Stimulated activated CD8-positive, alpha-beta memory T cell treated with anti-CD3 and anti-CD28 coated beads, Interleukin-15, amount 100 ng/mL, for 24 hours (primary cell): ENCODE results near the gene ALG14.
"Not testable (repeated sequence)": the region's sequence is repeated elsewhere in the genome, so short reads cannot be mapped to it uniquely, and the experiment has no call there.

ENCODE experiments used
- DNase-seq: peaks from one replicate; pipeline ENCODE4 v3.0.0-alpha.2; 2020; ENCODE audit warnings: low read depth

The ALG14 gene

DNA sequence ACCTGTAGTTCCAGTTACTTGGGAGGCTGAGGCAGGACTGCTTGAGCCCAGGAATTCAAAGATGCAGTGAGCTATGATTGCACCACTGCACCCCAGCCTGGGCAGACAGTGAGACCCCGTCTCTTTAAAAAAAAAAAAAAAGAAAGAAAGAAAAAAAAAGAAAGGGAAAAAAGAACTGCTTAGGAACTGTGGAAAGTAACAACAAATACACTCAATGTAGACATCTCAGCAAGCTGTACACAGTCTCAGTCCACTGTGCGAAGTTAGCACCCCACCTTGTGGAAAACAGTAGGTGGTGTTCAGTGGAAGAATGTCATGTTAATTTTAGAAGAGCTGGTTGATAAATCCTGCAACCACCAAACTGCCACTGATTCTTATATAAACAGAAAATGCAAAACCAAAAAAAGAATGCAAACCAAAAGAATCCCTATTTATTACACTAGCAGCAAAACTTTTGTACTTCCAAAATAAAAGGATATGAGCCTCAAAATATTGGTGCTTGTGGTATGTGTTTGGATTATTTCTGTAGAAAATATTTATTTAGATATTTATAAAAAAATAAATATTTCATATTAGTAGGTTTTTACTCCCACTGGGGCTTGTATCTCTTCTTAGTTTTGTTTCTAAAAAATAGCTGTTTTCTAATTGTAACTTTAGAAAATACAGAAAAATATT is 31.1 kb downstream of the ALG14 start:
- DNase-seq = no peak

DNA sequence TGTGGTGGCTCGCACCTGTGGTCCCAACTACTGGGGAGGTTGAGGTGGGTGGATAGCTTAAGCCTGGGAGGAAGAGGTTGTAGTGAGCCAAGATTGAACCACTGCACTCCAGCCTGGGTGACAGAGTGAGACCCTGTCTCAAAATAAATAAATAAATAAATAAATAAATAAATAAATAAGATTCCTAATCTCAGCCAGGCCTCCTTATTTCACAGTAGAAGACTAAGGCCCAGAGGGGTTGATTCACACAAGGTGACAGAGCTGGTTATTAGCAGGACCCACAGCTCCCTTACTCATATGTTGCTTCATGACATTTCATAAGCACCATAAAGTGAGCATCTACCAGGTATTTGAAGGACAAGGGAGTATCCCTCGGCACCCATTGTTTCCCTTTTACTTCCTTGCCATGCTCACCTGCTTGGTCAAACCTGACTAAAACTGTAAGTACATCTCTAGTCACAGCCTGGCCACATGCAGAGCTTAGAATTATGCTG is 32.7 kb downstream of the ALG14 start:
- DNase-seq = no peak

DNA sequence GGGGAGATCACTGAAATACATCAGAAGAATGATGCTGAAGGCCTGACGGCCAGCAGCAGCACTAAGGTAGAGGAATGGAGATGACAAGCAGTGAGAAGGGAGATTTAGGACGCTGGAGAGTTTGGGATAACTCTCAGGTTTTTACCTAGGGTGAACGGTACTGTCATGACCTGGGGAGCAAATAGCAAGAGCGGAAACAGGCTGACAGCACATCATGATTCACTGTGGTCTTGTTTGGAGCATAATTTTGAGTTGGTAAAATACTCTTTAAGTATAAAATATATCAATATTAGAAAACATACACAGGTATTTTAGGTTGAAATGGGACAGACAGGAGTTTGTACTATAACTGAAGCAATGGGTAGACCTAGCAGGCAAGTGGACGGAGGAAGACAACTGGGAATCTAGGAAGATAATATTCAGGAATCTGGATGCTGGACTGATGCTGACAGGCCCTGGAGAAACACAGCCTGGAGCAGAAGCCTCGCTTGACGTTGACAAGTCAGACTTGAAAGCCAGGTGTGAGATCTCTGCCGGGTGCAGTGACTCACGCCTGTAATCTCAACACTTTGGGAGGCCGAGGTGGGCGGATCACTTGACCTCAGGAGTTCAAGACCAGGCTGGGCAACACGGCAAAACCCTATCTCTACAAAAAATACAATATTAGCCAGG is 33.3 kb downstream of the ALG14 start:
- DNase-seq = no peak

DNA sequence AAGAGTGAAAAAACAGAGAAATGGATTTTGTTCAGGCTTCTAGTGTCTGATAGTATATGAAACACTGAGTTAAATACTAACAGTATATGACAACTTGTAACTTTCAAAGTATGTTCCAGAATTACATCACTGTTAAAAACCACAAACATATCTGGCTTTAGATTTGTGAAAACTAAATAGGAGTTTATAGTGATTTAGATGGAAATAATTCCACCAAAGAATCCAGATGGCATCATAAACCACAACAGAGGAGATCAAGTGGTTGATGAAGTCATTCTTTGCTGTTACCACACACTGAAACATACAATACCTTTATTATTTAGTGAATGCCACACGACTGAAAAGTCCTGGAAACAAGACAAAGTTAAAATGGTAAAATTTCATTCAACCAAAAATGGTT is 37.2 kb downstream of the ALG14 start:
- DNase-seq = no peak

DNA sequence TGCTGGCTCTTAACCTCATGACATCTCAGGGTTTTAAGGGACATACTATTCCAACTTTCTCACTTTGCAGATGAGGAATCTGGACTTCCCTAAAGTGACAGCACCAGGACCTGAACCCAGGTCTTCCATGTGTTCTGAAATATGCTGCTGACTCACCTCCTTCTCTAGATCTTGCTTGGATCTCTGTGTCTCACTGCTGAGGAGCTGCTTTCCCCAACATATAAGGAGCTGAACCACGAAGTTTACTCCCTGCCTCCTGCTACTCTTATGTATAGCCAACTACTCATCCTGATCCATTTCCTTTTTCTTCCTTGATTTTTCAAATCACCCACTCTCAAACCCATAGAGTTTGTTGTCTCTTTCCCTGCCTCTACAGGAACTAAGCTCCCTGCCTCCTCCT is 38.2 kb downstream of the ALG14 start:
- no peak for DNase-seq

DNA sequence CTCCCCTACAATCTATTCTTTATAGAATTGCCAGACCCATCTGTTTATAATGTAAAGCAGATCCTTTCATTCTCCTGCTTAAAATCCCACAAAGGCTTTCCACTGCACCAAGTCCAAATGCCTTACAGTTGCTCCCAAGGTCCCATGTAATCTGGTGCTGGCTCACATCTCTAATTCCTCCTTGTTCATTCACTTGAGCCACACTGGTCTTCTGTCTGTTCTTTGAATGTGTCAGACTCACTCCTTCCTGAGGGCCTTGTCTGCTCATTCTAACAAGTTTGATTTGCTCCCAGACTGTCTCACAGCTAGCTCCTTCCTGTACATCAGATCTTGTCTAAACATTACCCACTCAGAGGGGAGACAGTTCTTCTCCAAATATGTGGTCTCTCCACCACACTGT is 38.9 kb downstream of the ALG14 start:
- no peak for DNase-seq

DNA sequence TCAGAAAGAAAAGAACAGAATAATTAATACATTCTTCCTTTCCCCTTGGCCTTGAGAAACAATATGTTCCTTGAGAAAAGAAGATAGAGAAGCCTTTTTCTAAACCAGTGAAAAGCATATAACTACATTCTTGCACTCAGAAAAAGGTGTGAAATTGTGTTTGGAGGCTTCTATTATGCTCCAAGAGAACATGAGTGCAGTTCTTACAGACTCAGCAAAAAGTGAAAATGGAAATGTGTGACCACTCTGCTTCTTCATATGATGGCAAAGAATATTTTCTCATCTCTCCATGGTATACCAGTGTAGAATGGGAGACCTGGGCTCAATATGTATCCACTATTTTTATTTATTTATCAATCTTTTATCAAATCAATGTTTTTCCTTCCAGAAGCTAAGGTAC is 43.2 kb downstream of the ALG14 start:
- no peak for DNase-seq

DNA sequence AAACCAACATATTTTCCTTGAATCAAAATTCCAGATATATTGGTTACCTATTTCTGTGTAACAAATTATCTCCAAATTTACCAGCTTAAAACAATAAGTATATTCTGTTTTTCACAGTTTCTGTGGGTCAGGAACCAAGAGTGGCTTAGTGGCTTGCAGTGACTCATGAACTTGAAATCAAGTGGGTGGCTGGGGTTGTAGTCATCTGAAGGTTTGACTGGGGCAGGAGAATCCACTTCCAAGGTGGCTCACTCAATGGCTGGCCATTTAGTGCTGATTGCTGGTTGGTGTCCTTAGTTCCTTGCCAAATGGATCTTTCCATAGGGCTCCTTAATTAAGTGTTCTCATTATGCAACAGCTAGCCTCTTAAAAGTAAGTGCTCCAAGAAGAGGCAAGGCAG is 43.8 kb downstream of the ALG14 start:
- DNase-seq = no peak

DNA sequence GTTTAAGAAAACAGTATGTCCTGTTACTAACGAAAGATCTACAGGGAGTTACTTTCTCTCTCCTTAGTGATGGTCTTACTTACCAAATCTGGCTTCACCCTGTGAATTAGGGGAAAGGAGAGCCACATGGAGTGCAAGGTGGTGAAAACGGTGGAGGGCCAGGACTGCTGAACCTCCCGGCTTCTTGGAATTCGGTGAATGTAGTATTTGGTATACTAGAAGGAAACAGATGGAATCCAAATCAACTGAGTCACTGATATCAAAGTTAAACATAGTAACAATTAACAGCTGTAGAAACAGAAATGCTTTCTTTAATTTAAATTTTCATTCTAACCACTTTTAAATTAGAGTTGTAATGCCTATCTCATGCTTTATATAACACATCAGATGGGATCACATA is 45.7 kb downstream of the ALG14 start:
- DNase-seq = no peak

DNA sequence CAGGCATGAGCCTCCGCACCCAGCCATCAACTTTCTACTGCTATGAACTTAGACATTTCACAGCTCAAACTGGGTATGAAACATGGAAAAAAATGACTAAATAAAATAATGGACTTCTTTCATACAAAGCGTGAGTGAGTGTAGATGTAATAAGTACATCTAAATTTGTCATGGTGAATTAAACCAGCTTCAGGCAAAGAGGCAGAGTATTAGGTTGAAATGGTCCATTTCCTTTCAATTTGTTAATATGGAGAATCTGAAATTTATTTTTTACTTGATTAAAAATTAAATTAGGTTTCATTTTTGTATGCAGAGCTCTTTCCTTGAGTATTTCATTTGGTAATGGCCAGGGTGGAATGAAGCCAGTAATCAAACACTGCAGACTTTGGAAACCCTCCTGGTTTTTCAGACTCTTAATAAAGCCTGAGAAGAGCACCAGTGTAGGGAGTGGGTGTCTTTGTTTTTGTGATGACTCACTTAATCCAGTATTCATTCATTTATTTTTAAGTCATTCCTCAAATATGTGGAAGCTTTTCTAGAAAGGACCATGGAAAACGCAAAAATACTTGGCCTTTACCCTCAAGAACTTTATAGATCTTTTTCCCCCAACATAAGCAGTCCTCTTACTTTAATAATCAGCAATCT is 49.2 kb downstream of the ALG14 start:
- no peak for DNase-seq

DNA sequence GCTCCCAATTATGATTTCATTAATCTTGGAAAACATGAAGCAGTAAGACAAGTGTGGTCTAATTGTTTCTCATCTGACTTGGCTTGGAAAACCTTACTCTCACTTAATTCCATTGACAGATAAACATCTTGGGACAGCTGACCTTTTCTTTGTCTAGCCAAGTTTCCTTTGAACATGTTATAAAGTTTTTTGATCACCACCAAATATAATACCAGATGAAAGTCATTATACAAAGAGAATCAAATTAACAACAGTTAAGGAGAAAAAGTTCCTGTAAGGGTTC is 50.2 kb downstream of the ALG14 start:
- no peak for DNase-seq

DNA sequence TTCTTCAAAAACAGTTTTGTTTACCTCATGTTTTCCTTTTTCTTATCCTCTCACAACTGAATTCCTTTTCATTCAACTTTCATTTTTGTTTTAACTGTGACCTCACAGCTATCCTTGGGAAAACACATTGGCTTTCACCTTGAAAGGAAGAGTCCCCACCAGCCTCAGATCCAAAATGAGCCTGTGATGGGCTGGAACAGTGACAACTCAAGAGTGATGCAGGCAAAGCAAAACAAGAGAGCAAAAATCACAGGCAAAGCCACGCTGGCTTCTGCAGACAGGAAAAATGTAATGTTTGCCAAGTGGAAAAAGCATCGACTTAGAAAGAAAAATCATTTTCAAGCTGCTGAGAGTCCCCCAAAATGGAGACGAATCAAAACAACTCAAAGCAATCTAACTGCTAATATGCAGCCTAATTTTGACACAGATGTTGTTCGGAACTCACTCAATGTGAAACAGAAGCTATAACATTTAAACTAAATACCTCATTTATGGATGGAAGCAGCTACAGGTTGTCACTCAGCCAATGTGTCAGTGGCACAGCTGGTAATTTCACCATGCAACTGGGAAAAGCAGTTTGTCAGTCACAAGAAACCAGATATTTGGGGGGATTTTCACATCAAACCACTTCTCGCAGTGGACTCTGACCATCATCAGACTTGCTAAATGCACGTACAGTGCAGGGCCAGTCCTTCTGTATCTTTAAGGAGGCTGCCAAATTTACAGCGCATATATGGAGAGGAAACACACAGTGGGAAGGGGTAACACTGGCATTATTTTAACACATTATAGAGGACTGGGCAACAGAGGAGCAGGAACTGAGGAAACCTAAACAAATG is 50.7 kb downstream of the ALG14 start:
- no peak for DNase-seq

DNA sequence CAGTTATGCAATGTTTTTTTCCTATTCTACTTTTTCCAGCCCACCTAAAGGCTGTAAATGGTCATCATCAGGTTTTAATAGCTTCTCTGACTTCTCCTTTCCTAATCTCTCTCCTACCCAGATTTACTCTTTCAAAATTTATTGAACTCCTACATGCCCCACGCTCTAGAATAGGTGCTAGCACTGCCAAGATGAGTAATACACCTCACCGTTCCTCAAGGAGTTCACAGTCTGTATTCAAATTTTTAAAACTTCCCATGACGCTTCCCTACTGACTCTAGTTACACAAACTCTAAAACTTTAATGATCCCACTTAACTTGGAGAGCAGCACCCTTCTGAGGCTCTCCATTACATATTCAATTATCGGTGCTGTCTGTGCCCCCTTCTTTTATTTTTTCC is 51.6 kb downstream of the ALG14 start:
- no peak for DNase-seq

DNA sequence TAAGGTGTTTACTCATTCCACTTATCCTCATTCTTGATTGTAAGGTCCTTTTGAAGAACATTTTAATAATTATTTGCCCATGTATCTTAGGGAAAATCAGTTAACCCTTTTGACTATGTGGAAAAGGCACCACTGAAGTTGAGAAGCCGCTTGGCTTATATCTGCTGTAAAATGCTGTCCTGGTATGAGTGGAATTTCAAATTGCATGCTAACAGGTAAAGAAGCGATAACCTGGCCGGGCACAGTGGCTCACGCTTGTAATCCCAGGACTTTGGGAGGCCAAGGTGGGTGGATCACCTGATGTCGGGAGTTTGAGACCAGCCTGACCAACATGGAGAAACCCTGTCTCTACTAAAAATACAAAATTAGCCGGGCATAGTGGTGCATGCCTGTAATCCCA is 53.3 kb downstream of the ALG14 start:
- not testable (repeated sequence) for DNase-seq

DNA sequence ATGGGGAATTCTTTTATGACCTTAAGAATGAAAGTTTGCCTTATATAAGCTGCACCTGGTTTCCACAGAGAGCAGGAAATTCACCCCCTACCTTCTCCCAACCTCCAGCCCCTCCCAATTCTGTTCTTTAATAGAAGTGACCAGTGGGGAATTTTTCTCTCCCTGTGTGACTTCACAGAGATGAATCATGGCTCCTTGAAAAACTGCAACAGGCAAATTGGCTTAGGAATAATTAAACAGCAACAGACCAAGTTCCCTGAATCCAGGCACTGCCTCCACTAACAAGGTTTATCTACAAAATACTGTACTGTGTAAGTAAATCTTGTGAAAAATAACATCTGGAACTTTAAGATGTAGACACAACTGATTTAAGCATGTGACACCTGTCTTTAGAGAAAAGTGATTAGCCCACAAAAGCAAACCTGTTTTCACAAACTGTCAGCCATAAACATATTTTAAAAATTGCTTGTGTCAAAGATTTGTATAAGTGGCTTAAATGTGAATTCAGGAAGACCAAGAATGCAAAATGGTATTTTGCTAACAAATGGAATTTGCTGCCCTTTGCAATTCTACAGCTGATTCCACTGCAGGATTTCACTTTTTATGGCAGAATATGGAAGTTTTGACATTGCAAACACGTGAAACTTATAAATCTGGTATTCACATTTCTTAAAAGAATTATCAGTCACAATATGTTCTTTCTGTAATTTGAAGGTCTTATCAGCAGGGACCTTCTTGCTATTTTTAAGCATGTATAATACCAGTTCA is 54.0 kb downstream of the ALG14 start:
- DNase-seq = no peak

DNA sequence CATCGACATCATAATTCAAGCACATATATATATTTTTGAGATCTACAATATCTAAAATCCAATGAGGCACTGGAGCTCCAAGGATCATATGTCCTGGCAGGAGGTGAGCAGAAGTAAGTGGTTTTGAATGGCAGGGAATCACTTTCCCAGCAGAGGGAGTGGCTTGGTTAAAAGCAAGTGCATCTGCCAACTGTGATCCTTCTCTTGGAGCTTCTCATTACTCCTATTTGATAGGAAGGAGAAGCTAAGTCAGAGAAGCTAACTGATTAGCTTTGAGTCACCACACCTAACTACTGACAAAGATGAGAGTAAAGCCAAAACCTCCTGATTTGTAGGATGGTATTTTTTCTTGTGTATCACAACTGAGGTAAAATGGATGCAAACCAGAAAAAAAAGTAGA is 55.0 kb downstream of the ALG14 start:
- DNase-seq = no peak

DNA sequence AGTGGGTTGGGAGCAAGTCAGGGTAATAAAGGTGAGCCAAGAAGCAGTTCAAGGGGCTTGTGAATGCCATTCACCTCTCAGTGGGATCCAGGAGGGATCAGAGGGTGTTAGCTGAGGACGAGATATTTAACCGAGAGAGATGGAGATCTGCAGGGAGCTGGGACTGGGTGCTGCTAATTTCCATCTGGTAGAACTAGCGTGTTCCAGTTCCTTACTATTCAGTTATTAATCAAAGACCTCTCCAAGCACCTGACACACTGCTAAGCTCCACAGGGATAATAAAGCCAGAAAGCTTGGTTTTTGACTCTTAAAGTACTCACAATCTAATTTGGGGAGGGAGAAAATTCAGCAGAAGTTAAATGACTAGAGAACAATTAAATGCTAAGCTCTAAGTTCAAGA is 57.7 kb downstream of the ALG14 start:
- DNase-seq = no peak

DNA sequence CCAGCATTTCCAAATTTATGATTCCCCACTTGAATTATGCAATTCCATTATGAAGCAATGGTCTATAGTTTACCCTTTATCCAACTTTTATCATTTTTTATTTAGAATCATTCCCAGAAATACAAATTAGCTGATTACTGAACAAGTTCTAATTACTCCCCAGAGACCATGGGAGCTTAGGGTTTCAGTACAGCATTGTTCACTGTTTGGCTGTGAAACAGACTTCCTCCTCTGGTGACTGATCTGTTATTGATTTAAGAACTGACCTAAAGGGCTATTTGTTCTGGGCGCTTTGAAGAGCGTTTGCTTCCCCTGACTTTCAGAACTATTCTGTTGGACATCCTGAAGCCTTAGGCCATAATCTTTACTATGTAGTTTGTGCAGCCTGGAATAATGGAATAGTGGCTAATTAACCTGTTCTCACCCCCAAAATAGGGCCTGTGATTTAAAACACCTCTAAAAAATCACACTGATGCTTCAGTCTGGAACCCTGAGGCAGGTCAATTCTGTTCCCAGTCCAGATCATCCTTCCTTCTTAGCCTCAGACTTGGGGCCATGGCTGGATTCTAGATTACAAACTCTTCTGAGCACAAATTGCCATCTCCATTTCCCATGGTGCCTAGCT is 58.7 kb downstream of the ALG14 start:
- DNase-seq = no peak

DNA sequence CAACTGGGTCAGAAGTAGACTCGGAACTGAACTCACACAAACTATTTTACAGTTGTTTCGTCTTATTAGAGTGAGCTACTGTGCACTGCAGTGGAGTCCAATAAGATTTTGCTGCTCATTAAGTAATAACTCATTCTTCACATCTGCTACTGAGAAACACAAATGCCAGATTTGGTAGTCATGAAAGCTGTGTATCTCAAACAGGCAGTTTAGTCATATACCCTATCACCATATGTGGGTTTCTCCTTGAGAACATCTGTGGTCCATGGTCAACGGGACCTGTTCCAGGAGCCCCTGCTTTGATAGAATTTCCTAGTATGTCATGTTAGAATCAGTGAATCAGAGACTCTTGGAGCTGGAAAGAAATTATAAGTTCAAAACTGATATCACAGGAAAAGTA is 60.4 kb downstream of the ALG14 start:
- DNase-seq = no peak

DNA sequence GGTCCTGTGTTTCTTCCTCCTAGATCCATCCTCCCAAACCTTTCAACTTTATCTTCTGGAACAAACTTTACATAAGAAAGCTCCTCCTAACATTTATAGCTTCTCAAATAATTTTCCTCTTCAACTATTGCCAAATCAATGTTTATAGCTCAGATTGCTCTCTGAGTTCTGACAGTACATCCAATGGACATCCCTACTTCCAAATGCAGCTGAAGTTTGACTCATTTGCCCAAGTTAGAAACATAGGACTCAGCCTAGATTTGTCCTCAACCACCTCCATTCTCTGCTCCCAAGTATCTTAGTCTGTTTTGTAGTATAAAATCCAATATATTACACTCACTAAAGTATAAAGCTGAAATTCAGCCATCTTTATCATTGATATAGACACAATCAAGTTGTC is 62.6 kb downstream of the ALG14 start:
- no peak for DNase-seq

DNA sequence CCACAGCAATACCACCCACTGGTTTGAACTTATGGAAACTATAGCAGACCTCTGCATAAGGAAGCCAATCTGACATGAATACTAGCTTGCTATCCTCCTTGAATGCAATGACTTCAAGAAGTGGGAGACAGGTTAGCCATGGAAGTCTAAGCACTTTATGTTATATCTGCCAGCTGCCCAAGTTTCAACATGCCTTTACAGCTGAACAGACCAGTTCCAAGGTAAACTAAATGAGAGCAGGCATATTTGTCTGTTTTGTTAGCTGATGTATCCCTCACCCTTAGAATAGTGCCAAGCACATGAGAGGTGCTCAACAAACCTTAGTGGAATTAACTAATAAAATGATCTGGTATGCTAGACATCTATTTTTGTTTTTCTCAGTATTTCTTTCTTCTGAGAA is 65.1 kb downstream of the ALG14 start:
- DNase-seq = no peak

DNA sequence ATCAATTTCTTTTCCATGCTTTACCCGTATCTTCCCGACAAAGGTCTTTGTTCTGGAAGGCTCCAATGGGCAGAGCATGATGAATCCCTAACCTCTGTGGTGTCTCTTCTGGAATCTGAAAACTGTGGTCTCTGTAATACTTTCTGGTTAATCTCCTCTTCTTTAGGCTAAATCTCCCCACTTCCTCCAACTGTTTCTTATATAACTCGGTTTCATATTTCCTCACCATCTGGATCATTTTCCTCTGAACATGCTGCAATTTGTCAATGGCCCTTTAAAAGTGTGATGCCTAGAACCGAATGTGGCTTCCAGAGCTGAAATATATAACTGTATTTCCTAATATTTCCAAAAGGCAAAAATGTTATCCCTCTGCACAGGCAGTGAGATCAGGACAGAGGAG is 66.1 kb downstream of the ALG14 start:
- DNase-seq = no peak
